Astrocyte (in vitro differentiated cells and primary cell): ENCODE data around the gene GOLGA6B. TPM values are rescaled to one million over a fixed set of nuclear protein-coding genes. Genes with fewer than 3 reads are reported as not detected.
"Not testable (repeated sequence)": the region's sequence is repeated elsewhere in the genome, so short reads cannot be mapped to it uniquely, and the experiment has no call there.

ENCODE experiments used
- DNase-seq: peaks from one replicate; pipeline ENCODE4 v3.0.0-alpha.2; 2010; ENCODE audit warnings: low read depth
- FAIRE-seq: peaks from 2 replicates; lab custom pipeline; 2011; peaks lifted over from hg19 to GRCh38; lab: Jason Lieb, UNC
- H2AFZ ChIP-seq: 2 replicates; pipeline ENCODE4 v1.6.0; 2012; ENCODE audit warnings: low read depth, low read length, inconsistent platforms
- H3K27ac ChIP-seq: 2 replicates; pipeline ENCODE4 v1.5.1; 2011; ENCODE audit warnings: low read depth, low read length, inconsistent platforms
- H3K27me3 ChIP-seq: 2 replicates; pipeline ENCODE4 v1.6.0; 2011; ENCODE audit warnings: low read length, inconsistent platforms; ENCODE audit not compliant: insufficient read depth
- H3K36me3 ChIP-seq: 2 replicates; pipeline ENCODE4 v1.5.1; 2011; ENCODE audit warnings: low read length, inconsistent platforms; ENCODE audit not compliant: insufficient read depth
- H3K4me1 ChIP-seq: 2 replicates; pipeline ENCODE4 v1.5.1; 2011; ENCODE audit warnings: low read length, inconsistent platforms; ENCODE audit not compliant: insufficient read depth
- H3K4me2 ChIP-seq: 2 replicates; pipeline ENCODE4 v1.6.0; 2012; ENCODE audit warnings: low read length, inconsistent platforms
- H3K4me3 ChIP-seq: 2 replicates; pipeline ENCODE4 v1.5.1; 2011; ENCODE audit warnings: low read depth, mild to moderate bottlenecking, low read length, inconsistent platforms; ENCODE audit not compliant: insufficient read depth
- H3K79me2 ChIP-seq: 2 replicates; pipeline ENCODE4 v1.6.0; 2012; ENCODE audit warnings: mild to moderate bottlenecking, low read length, inconsistent platforms; ENCODE audit not compliant: insufficient read depth
- H3K9ac ChIP-seq: 2 replicates; pipeline ENCODE4 v1.6.0; 2012; ENCODE audit warnings: mild to moderate bottlenecking, low read length, inconsistent platforms
- H3K9me3 ChIP-seq: 2 replicates; pipeline ENCODE4 v1.5.1; 2012; ENCODE audit warnings: low read depth, mild to moderate bottlenecking, low read length, inconsistent platforms; ENCODE audit not compliant: insufficient read depth
- H4K20me1 ChIP-seq: 2 replicates; pipeline ENCODE4 v1.6.0; 2012; ENCODE audit warnings: low read length, inconsistent platforms; ENCODE audit not compliant: insufficient read depth
- H3K27ac Mint-ChIP-seq: one replicate; pipeline ENCODE4 v1.8.0; 2021; ENCODE audit warnings: mild to moderate bottlenecking, mixed read lengths; ENCODE audit not compliant: unreplicated experiment
- H3K27me3 Mint-ChIP-seq: one replicate; pipeline ENCODE4 v1.8.0; 2021; ENCODE audit warnings: low read depth, mixed read lengths; ENCODE audit not compliant: unreplicated experiment
- H3K36me3 Mint-ChIP-seq: one replicate; pipeline ENCODE4 v1.8.0; 2021; ENCODE audit warnings: low read depth, mixed read lengths; ENCODE audit not compliant: unreplicated experiment
- H3K4me1 Mint-ChIP-seq: one replicate; pipeline ENCODE4 v1.8.0; 2021; ENCODE audit warnings: low read depth, mixed read lengths; ENCODE audit not compliant: unreplicated experiment
- H3K4me3 Mint-ChIP-seq: one replicate; pipeline ENCODE4 v1.8.0; 2021; ENCODE audit warnings: mild to moderate bottlenecking, moderate library complexity, mixed read lengths; ENCODE audit not compliant: unreplicated experiment
- H3K9me3 Mint-ChIP-seq: one replicate; pipeline ENCODE4 v1.8.0; 2021; ENCODE audit warnings: mild to moderate bottlenecking, mixed read lengths; ENCODE audit not compliant: unreplicated experiment
- total RNA-seq: library from RNA; stranded (reverse); gene quantifications from 2 replicates; pipeline ENCODE4 v1.2.1, GENCODE V29; 2021

The GOLGA6B gene
- total RNA-seq, 1 donor from 2014 or later = not detected

GRCh38 chr15:72661081-72661480, 6.6 kb downstream of the GOLGA6B start:
- not testable (repeated sequence) for H3K4me1 ChIP-seq, H3K27me3 ChIP-seq, H2AFZ ChIP-seq, H3K9me3 ChIP-seq, H3K36me3 Mint-ChIP-seq, H3K27ac ChIP-seq, H3K27me3 Mint-ChIP-seq, H3K36me3 ChIP-seq, H4K20me1 ChIP-seq, H3K4me3 ChIP-seq, H3K79me2 ChIP-seq, H3K4me2 ChIP-seq, H3K27ac Mint-ChIP-seq, H3K9me3 Mint-ChIP-seq, H3K9ac ChIP-seq, H3K4me1 Mint-ChIP-seq, FAIRE-seq, H3K4me3 Mint-ChIP-seq, DNase-seq

GRCh38 chr15:72663931-72664330, 9.4 kb downstream of the GOLGA6B start:
- not testable (repeated sequence) for H3K4me3 Mint-ChIP-seq

GRCh38 chr15:72665706-72666105, 11.2 kb downstream of the GOLGA6B start:
- H2AFZ ChIP-seq, H3K4me1 Mint-ChIP-seq, H3K27ac ChIP-seq, H3K9me3 Mint-ChIP-seq, H3K36me3 ChIP-seq, DNase-seq, H3K9me3 ChIP-seq, H3K36me3 Mint-ChIP-seq, H3K4me3 ChIP-seq, H3K27ac Mint-ChIP-seq, H3K27me3 ChIP-seq, H4K20me1 ChIP-seq, H3K4me3 Mint-ChIP-seq, FAIRE-seq, H3K9ac ChIP-seq, H3K79me2 ChIP-seq, H3K4me2 ChIP-seq, H3K27me3 Mint-ChIP-seq, H3K4me1 ChIP-seq: not testable (repeated sequence)

More at GRCh38 chr15:72663931-72664330, 9.4 kb downstream of the GOLGA6B start:
- not testable (repeated sequence) for H3K27ac Mint-ChIP-seq, FAIRE-seq, H4K20me1 ChIP-seq, H3K36me3 Mint-ChIP-seq, H3K79me2 ChIP-seq, H2AFZ ChIP-seq, H3K4me1 Mint-ChIP-seq, H3K27ac ChIP-seq, H3K4me2 ChIP-seq, H3K4me3 ChIP-seq, H3K36me3 ChIP-seq, H3K27me3 ChIP-seq, H3K9me3 ChIP-seq, H3K4me1 ChIP-seq, H3K9me3 Mint-ChIP-seq, H3K9ac ChIP-seq, DNase-seq, H3K27me3 Mint-ChIP-seq

GRCh38 chr15:72669803-72670202, 15.3 kb downstream of the GOLGA6B start:
- not testable (repeated sequence) for H3K4me1 Mint-ChIP-seq, H3K36me3 Mint-ChIP-seq, H3K4me3 Mint-ChIP-seq, H3K9ac ChIP-seq, H3K9me3 ChIP-seq, H3K9me3 Mint-ChIP-seq, H3K4me1 ChIP-seq, H3K27me3 ChIP-seq, FAIRE-seq, H3K4me2 ChIP-seq, H3K27ac Mint-ChIP-seq, H3K27me3 Mint-ChIP-seq, H4K20me1 ChIP-seq, H3K79me2 ChIP-seq, H2AFZ ChIP-seq, H3K4me3 ChIP-seq, H3K36me3 ChIP-seq, H3K27ac ChIP-seq, DNase-seq
